CD14-positive monocyte (primary cell): ENCODE data around the gene LARP7. TPM values are rescaled to one million over a fixed set of nuclear protein-coding genes. Genes with fewer than 3 reads are reported as not detected.

Source experiments
- DNase-seq, 3 donors: peaks; one replicate each; pipeline ENCODE4 v3.0.0-alpha.2; 2011 to 2022
- H2AFZ ChIP-seq: 2 replicates; pipeline ENCODE4 v1.6.0; 2012; ENCODE audit warnings: mild to moderate bottlenecking, low read depth, low read length, inconsistent platforms; ENCODE audit not compliant: insufficient read depth, poor library complexity, severe bottlenecking
- H3K27ac ChIP-seq, 2 donors: 1 replicate in 1 of 2; 2 replicates in 1 of 2; pipeline ENCODE4 v1.5.1; 2012 to 2013; ENCODE audit warnings: low read length in 2 of 2, control low read depth in 1 of 2, inconsistent platforms in 1 of 2, low read depth in 1 of 2, mild to moderate bottlenecking in 1 of 2
- H3K27me3 ChIP-seq, 2 donors: one replicate each; pipeline versions ENCODE4 v1.6.0 to v1.6.1; 2011 to 2013; ENCODE audit warnings: low read length in 2 of 2; ENCODE audit not compliant: control insufficient read depth in 2 of 2, insufficient read depth in 2 of 2
- H3K36me3 ChIP-seq, 2 donors: replicated peaks in 1 of 2; 1 replicate in 1 of 2; 2 replicates in 1 of 2; pipeline versions ENCODE4 v1.5.1 to v1.6.1; 2012 to 2013; ENCODE audit warnings: low read length in 2 of 2, control low read depth in 1 of 2, inconsistent platforms in 1 of 2, mild to moderate bottlenecking in 1 of 2; ENCODE audit not compliant: insufficient read depth in 2 of 2, control insufficient read depth in 1 of 2
- H3K4me1 ChIP-seq, 2 donors: 1 replicate in 1 of 2; 2 replicates in 1 of 2; pipeline versions ENCODE4 v1.5.1 to v1.6.1; 2012 to 2013; ENCODE audit warnings: low read length in 2 of 2, control low read depth in 1 of 2, inconsistent platforms in 1 of 2, mild to moderate bottlenecking in 1 of 2, moderate library complexity in 1 of 2; ENCODE audit not compliant: insufficient read depth in 2 of 2, control insufficient read depth in 1 of 2
- H3K4me2 ChIP-seq: replicated peaks from 2 replicates; pipeline ENCODE3; 2012; ENCODE audit warnings: low read length, moderate library complexity, mild to moderate bottlenecking; ENCODE audit not compliant: poor library complexity, severe bottlenecking; ENCODE audit errors: extremely low read depth
- H3K4me3 ChIP-seq, 3 experiments: fragments of 200-600 bp in 1 of 3; sonication (generic) in 1 of 3; replicated peaks in 1 of 3; 1 replicate in 2 of 3; 2 replicates in 1 of 3; pipeline ENCODE4 v1.5.1; 2011 to 2013; ENCODE audit warnings: low read length in 3 of 3, mild to moderate bottlenecking in 3 of 3, control low read depth in 2 of 3, low read depth in 2 of 3, inconsistent platforms in 1 of 3, moderate library complexity in 1 of 3
- H3K79me2 ChIP-seq: 2 replicates; pipeline ENCODE4 v1.6.0; 2012; ENCODE audit warnings: mild to moderate bottlenecking, control low read depth, inconsistent platforms, low read length, moderate library complexity; ENCODE audit not compliant: insufficient read depth
- H3K9ac ChIP-seq: 2 replicates; pipeline ENCODE4 v1.6.0; 2017; ENCODE audit warnings: low read length, mild to moderate bottlenecking; ENCODE audit not compliant: insufficient read depth, poor library complexity, severe bottlenecking
- H3K9me3 ChIP-seq, 2 donors: replicated peaks in 1 of 2; 1 replicate in 1 of 2; 2 replicates in 1 of 2; pipeline versions ENCODE4 v1.5.1 to v1.6.1; 2012 to 2013; ENCODE audit warnings: low read length in 2 of 2, control low read depth in 1 of 2; ENCODE audit not compliant: control insufficient read depth in 1 of 2, insufficient read depth in 1 of 2
- H4K20me1 ChIP-seq: 2 replicates; pipeline ENCODE4 v1.6.0; 2012; ENCODE audit warnings: mild to moderate bottlenecking, low read length, control low read depth, moderate library complexity; ENCODE audit not compliant: insufficient read depth
- H3K27ac Mint-ChIP-seq, 7 donors: one replicate each; pipeline ENCODE4 v1.8.0; 2020; ENCODE audit warnings: mild to moderate bottlenecking in 7 of 7, mixed read lengths in 7 of 7, moderate library complexity in 6 of 7, inconsistent platforms in 2 of 7
- H3K27me3 Mint-ChIP-seq, 3 donors: one replicate each; pipeline ENCODE4 v1.8.0; 2021 to 2022; ENCODE audit warnings: low read depth in 3 of 3, mild to moderate bottlenecking in 3 of 3, mixed read lengths in 3 of 3, moderate library complexity in 3 of 3, inconsistent platforms in 1 of 3
- H3K36me3 Mint-ChIP-seq, 2 donors: one replicate each; pipeline ENCODE4 v1.8.0; 2020; ENCODE audit warnings: mixed read lengths in 2 of 2, inconsistent platforms in 1 of 2, mild to moderate bottlenecking in 1 of 2
- H3K4me1 Mint-ChIP-seq: one replicate; pipeline ENCODE4 v1.8.0; 2020; ENCODE audit warnings: mild to moderate bottlenecking, mixed read lengths
- H3K4me3 Mint-ChIP-seq, 2 donors: one replicate each; pipeline ENCODE4 v1.8.0; 2020; ENCODE audit warnings: mild to moderate bottlenecking in 2 of 2, mixed read lengths in 2 of 2, moderate library complexity in 1 of 2
- H3K9me3 Mint-ChIP-seq, 7 donors: one replicate each; pipeline ENCODE4 v1.8.0; 2020 to 2022; ENCODE audit warnings: mixed read lengths in 7 of 7, mild to moderate bottlenecking in 6 of 7, moderate library complexity in 6 of 7, inconsistent platforms in 2 of 7
- WGBS: methylation state at CpG from one replicate; pipeline ENCODE4 v1.1.5; 2013; ENCODE audit warnings: missing lambda C conversion rate; ENCODE audit not compliant: insufficient coverage; 5-methylcytosine and 5-hydroxymethylcytosine counted together
- intact Hi-C, 2 donors: fragments of 100-400 bp; cut with micrococcal nuclease; formaldehyde crosslinking; loops; one replicate each; pipeline versions ENCODE4 v1.15.0 to v1.15.1; 2023
- polyA plus RNA-seq, 3 donors: library from polyadenylated mRNA; depleted of rRNA in 1 of 3; unstranded in 2 of 3; stranded (reverse) in 1 of 3; fragments of 300-500 nt in 2 of 3; fragments of >200 nt in 1 of 3; fragmentation: Illumina TruSeq in 2 of 3; gene quantifications; 1 replicate in 2 of 3; 2 replicates in 1 of 3; pipeline ENCODE4 v1.2.3, GENCODE V29; 2012 to 2021
- TF ChIP-seq, protein P1 (sequence below): fragments of 200-600 bp; IDR thresholded peaks from one replicate; pipeline ENCODE4 v1.8.0; 2022; ENCODE audit warnings: antibody characterized with exemption, mild to moderate bottlenecking

Gene LARP7
- polyA plus RNA-seq, 3 donors = 12.5 to 20.7 (median 14.1) TPM

DNA sequence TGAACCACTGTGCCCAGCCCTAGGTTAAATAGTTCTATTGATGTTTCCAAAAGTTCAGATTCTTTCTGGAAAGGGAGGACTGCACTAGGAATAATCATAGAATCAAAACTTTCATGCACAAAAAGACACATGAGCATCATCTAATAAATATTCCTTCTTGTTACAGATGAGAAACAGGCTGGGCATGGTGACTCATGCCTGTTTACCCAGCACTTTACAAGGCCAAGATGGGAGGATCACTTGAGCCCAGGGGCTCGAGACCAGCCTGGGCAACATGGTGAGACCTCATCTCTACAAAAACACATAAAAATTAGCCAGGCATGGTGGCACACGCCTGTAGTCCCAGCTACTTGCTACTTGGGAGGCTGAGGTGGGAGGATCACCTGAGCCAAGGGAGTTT, 27.7 kb downstream of the LARP7 start:
- H3K9me3 Mint-ChIP-seq = peaks cover 0 to 2% (median 0%) of the 10 kb centered on the region in 7 donors
- no CpG with 5 or more reads among the region's 2 CpGs for WGBS
- no peak overlapping the region for H2AFZ ChIP-seq
- no peaks in the 10 kb centered on the region for H3K4me1 ChIP-seq
- H3K36me3 Mint-ChIP-seq = peaks cover 0 to 9% of the 10 kb centered on the region in 2 donors
- H3K4me2 ChIP-seq = no peak overlapping the region
- H4K20me1 ChIP-seq = no peaks in the 10 kb centered on the region
- no peak overlapping the region for H3K27ac Mint-ChIP-seq
- no peak overlapping the region for H3K9ac ChIP-seq
- H3K9me3 ChIP-seq = no peaks in the 10 kb centered on the region
- TF ChIP-seq, protein P1, sequence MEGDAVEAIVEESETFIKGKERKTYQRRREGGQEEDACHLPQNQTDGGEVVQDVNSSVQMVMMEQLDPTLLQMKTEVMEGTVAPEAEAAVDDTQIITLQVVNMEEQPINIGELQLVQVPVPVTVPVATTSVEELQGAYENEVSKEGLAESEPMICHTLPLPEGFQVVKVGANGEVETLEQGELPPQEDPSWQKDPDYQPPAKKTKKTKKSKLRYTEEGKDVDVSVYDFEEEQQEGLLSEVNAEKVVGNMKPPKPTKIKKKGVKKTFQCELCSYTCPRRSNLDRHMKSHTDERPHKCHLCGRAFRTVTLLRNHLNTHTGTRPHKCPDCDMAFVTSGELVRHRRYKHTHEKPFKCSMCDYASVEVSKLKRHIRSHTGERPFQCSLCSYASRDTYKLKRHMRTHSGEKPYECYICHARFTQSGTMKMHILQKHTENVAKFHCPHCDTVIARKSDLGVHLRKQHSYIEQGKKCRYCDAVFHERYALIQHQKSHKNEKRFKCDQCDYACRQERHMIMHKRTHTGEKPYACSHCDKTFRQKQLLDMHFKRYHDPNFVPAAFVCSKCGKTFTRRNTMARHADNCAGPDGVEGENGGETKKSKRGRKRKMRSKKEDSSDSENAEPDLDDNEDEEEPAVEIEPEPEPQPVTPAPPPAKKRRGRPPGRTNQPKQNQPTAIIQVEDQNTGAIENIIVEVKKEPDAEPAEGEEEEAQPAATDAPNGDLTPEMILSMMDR = no peak
- no peak for DNase-seq
- H3K79me2 ChIP-seq = no peaks in the 10 kb centered on the region
- no peak overlapping the region for H3K27ac ChIP-seq
- H3K4me3 ChIP-seq = no peak overlapping the region
- intact Hi-C loops = no loop called here
- H3K27me3 Mint-ChIP-seq = peaks cover 0 to 1% (median 0%) of the 10 kb centered on the region in 3 donors
- H3K27me3 ChIP-seq = no peaks in the 10 kb centered on the region
- H3K4me1 Mint-ChIP-seq = no peaks in the 10 kb centered on the region
- no peak overlapping the region for H3K4me3 Mint-ChIP-seq
- no peaks in the 10 kb centered on the region for H3K36me3 ChIP-seq

DNA sequence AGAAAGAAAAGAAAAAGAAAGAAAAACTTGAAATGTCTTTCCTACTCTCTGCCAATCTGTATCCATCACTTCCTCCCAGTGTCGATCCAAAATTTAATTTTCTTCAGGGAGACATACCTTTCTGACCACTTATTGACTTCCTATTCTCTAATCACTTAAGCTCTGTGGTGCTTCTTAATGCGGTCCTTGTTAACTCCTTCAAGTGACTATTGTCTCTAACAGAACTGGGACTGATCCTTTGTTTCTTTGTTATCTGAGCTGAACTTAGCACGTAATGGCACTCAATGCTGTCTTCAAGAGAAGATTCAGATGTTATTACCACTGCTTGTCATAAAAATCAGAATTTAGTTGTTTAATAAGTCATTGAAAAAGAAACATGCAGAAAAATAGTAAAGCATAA, 31.2 kb downstream of the LARP7 start:
- no peaks in the 10 kb centered on the region for H3K9me3 Mint-ChIP-seq
- intact Hi-C loops = no loop called here

More for the DNA sequence above, 31.2 kb downstream of the LARP7 start:
- TF ChIP-seq, protein P1 = no peak
- no peaks in the 10 kb centered on the region for H3K36me3 ChIP-seq
- no peak overlapping the region for H3K4me3 ChIP-seq
- Mint-ChIP-seq H3K36me3 (peaks cover 0 to 3% of the 10 kb centered on the region in 2 donors), H3K27me3 (peaks cover 0 to 1% (median 1%) of the 10 kb centered on the region in 3 donors), H3K4me1 (no peaks in the 10 kb centered on the region), H3K27ac (no peak overlapping the region), H3K4me3 (no peak overlapping the region)
- H3K9ac ChIP-seq = no peak overlapping the region
- no peaks in the 10 kb centered on the region for H3K27me3 ChIP-seq
- no peaks in the 10 kb centered on the region for H4K20me1 ChIP-seq
- no peaks in the 10 kb centered on the region for H3K9me3 ChIP-seq
- H3K79me2 ChIP-seq = no peaks in the 10 kb centered on the region
- DNase-seq = no peak
- H3K4me2 ChIP-seq = no peak overlapping the region
- 94% methylated on average over 2 of the region's 3 CpGs for WGBS
- H2AFZ ChIP-seq = no peak overlapping the region
- no peaks in the 10 kb centered on the region for H3K4me1 ChIP-seq
- H3K27ac ChIP-seq = no peak overlapping the region
